Keratinocyte (primary cell): ENCODE data around the gene SSBP2. TPM values are rescaled to one million over a fixed set of nuclear protein-coding genes. Genes with fewer than 3 reads are reported as not detected.

Experiments
- DNase-seq: peaks from one replicate; pipeline ENCODE4 v3.0.0-alpha.2; 2011; ENCODE audit warnings: low read depth, missing footprints, low spot score
- FAIRE-seq: peaks from 2 replicates; lab custom pipeline; 2011; peaks lifted over from hg19 to GRCh38; lab: Jason Lieb, UNC
- H2AFZ ChIP-seq: 2 replicates; pipeline ENCODE4 v1.6.0; 2012; ENCODE audit warnings: low read length, control low read depth, inconsistent platforms; ENCODE audit not compliant: control insufficient read depth
- H3K27ac ChIP-seq: 2 replicates; pipeline ENCODE4 v1.5.1; 2011; ENCODE audit warnings: low read length; ENCODE audit not compliant: control insufficient read depth, insufficient read depth
- H3K27me3 ChIP-seq: 3 replicates; pipeline ENCODE4 v1.6.0; 2011; ENCODE audit warnings: low read length; ENCODE audit not compliant: control insufficient read depth, insufficient read depth; ENCODE audit errors: extremely low read depth
- H3K36me3 ChIP-seq, 2 experiments: 2 replicates in 1 of 2; 3 replicates in 1 of 2; pipeline ENCODE4 v1.5.1; 2011; ENCODE audit warnings: low read length in 2 of 2, mild to moderate bottlenecking in 1 of 2; ENCODE audit not compliant: control insufficient read depth in 2 of 2, insufficient read depth in 2 of 2; ENCODE audit errors: extremely low read depth in 1 of 2
- H3K4me1 ChIP-seq: 3 replicates; pipeline ENCODE4 v1.5.1; 2011; ENCODE audit warnings: low read length; ENCODE audit not compliant: control insufficient read depth, insufficient read depth; ENCODE audit errors: extremely low read depth
- H3K4me2 ChIP-seq: 3 replicates; pipeline ENCODE4 v1.6.0; 2011; ENCODE audit warnings: low read depth, low read length; ENCODE audit not compliant: control insufficient read depth, insufficient read depth; ENCODE audit errors: extremely low read depth
- H3K4me3 ChIP-seq, 3 experiments: fragments of 200-600 bp in 1 of 3; sonication (generic) in 1 of 3; 2 replicates in 2 of 3; 3 replicates in 1 of 3; pipeline ENCODE4 v1.5.1; 2011 to 2016; ENCODE audit warnings: low read length in 3 of 3, mild to moderate bottlenecking in 3 of 3, control low read depth in 2 of 3, inconsistent platforms in 1 of 3, low read depth in 1 of 3, mixed read lengths in 1 of 3, mixed run types in 1 of 3, moderate library complexity in 1 of 3; ENCODE audit not compliant: control insufficient read depth in 2 of 3, insufficient read depth in 2 of 3; ENCODE audit errors: extremely low read depth in 1 of 3
- H3K79me2 ChIP-seq: 2 replicates; pipeline ENCODE4 v1.6.0; 2012; ENCODE audit warnings: low read length; ENCODE audit not compliant: control insufficient read depth, insufficient read depth
- H3K9ac ChIP-seq: 3 replicates; pipeline ENCODE4 v1.6.0; 2011; ENCODE audit warnings: low read length; ENCODE audit not compliant: control insufficient read depth, insufficient read depth; ENCODE audit errors: extremely low read depth
- H3K9me1 ChIP-seq: 3 replicates; pipeline ENCODE4 v1.6.0; 2011; ENCODE audit warnings: low read length; ENCODE audit not compliant: control insufficient read depth, insufficient read depth; ENCODE audit errors: extremely low read depth
- H3K9me3 ChIP-seq: 2 replicates; pipeline ENCODE4 v1.5.1; 2012; ENCODE audit warnings: low read depth, low read length; ENCODE audit not compliant: control insufficient read depth
- H4K20me1 ChIP-seq: 3 replicates; pipeline ENCODE4 v1.6.0; 2011; ENCODE audit warnings: low read length; ENCODE audit not compliant: control insufficient read depth, insufficient read depth; ENCODE audit errors: extremely low read depth
- CTCF ChIP-seq, 3 experiments: IDR thresholded peaks in 1 of 3; conservative IDR thresholded peaks in 1 of 3; optimal IDR thresholded peaks in 1 of 3; 2 replicates in 2 of 3; 3 replicates in 1 of 3; pipeline versions ENCODE3 to v1.5.1; 2011; ENCODE audit warnings: low read length in 3 of 3, mild to moderate bottlenecking in 3 of 3, moderate library complexity in 2 of 3, control low read depth in 1 of 3, inconsistent platforms in 1 of 3; ENCODE audit not compliant: insufficient read depth in 2 of 3; ENCODE audit errors: extremely low read depth in 1 of 3
- EZH2 ChIP-seq: IDR thresholded peaks from one replicate; pipeline ENCODE4 v1.6.1; 2012; ENCODE audit warnings: inconsistent platforms, mild to moderate bottlenecking, low read length, moderate library complexity
- dilution Hi-C: fragments of 300-500 bp; cut with MboI; formaldehyde crosslinking; loops from one replicate; pipeline ENCODE4 v1.7.0; 2020; ENCODE audit warnings: low sequenced_read_pairs; ENCODE audit not compliant: extremely low pct_ligation_motif_present
- polyA plus RNA-seq, 5 experiments: library from polyadenylated mRNA; depleted of rRNA in 3 of 5; stranded (reverse) in 3 of 5; stranded (forward) in 1 of 5; unstranded in 1 of 5; fragments of >200 nt; gene quantifications; 1 replicate in 1 of 5; 2 replicates in 3 of 5; 3 replicates in 1 of 5; pipeline versions ENCODE4 v1.2.1 to v1.2.3, GENCODE V29; 2011 to 2012; ENCODE audit warnings: missing spikeins in 2 of 5, low read depth in 1 of 5, low replicate concordance in 1 of 5

SSBP2 gene
- polyA plus RNA-seq, 1 donor (not counting 4 experiments of a cell fraction or from before 2014, with no cell fraction given) = 14.6 TPM

- Histone ChIP-seq H2AFZ (no peak overlapping the region), H3K4me2 (no peak overlapping the region), H3K27ac (no peak overlapping the region), H3K9me1 (no peaks in the 10 kb centered on the region), H4K20me1 (no peaks in the 10 kb centered on the region), H3K9ac (no peak overlapping the region), H3K36me3 (no peaks in the 10 kb centered on the region), H3K4me1 (no peaks in the 10 kb centered on the region), H3K79me2 (no peaks in the 10 kb centered on the region), H3K4me3 (no peak overlapping the region), H3K9me3 (no peaks in the 10 kb centered on the region), H3K27me3 (no peaks in the 10 kb centered on the region)
- dilution Hi-C loops = no loop called here
- DNase-seq = no peak
- no peak for TF ChIP-seq EZH2
- no peak for FAIRE-seq
These were observed 178.7 kb downstream of the SSBP2 start for GRCh38 chr5:81572201-81572600.

- no peak overlapping the region for H2AFZ ChIP-seq
- dilution Hi-C loops = no loop called here
- H3K79me2 ChIP-seq = no peaks in the 10 kb centered on the region
- no peaks in the 10 kb centered on the region for H3K9me1 ChIP-seq
- no peak for FAIRE-seq
- H3K4me2 ChIP-seq = no peak overlapping the region
- H3K27me3 ChIP-seq = no peaks in the 10 kb centered on the region
- no peaks in the 10 kb centered on the region for H3K9me3 ChIP-seq
- no peaks in the 10 kb centered on the region for H3K36me3 ChIP-seq
- no peak overlapping the region for H3K9ac ChIP-seq
- DNase-seq = no peak
- no peaks in the 10 kb centered on the region for H4K20me1 ChIP-seq
- no peak overlapping the region for H3K27ac ChIP-seq
- no peaks in the 10 kb centered on the region for H3K4me1 ChIP-seq
- no peak overlapping the region for H3K4me3 ChIP-seq
- TF ChIP-seq CTCF (optimal IDR thresholded peaks at IDR 0.05 in 1 of 3, IDR thresholded peaks at IDR 0.05 in 1 of 3, conservative IDR thresholded peaks at IDR 0.05 in 1 of 3; ENCODE audit: extremely low read depth in 1 of 3, insufficient read depth in 2 of 3, low read length in 3 of 3) = no peak
- no peak for TF ChIP-seq EZH2
These were observed 192.7 kb downstream of the SSBP2 start for GRCh38 chr5:81558188-81558587.

- H3K4me2 ChIP-seq = no peak overlapping the region
- DNase-seq = no peak
- no peaks in the 10 kb centered on the region for H3K9me1 ChIP-seq
- FAIRE-seq = no peak
- no peaks in the 10 kb centered on the region for H4K20me1 ChIP-seq
- no peaks in the 10 kb centered on the region for H3K9me3 ChIP-seq
- no peaks in the 10 kb centered on the region for H3K36me3 ChIP-seq
- H3K27me3 ChIP-seq = no peaks in the 10 kb centered on the region
- no peak overlapping the region for H2AFZ ChIP-seq
- no peaks in the 10 kb centered on the region for H3K79me2 ChIP-seq
- TF ChIP-seq CTCF (optimal IDR thresholded peaks at IDR 0.05 in 1 of 3, IDR thresholded peaks at IDR 0.05 in 1 of 3, conservative IDR thresholded peaks at IDR 0.05 in 1 of 3; ENCODE audit: extremely low read depth in 1 of 3, insufficient read depth in 2 of 3, low read length in 3 of 3) (no peak), EZH2 (no peak)
- H3K4me3 ChIP-seq = no peak overlapping the region
- dilution Hi-C loops = no loop called here
- H3K4me1 ChIP-seq = no peaks in the 10 kb centered on the region
- no peak overlapping the region for H3K9ac ChIP-seq
- no peak overlapping the region for H3K27ac ChIP-seq
These were observed 194.1 kb downstream of the SSBP2 start for GRCh38 chr5:81556809-81557208.
